ENCODE measurements around the gene ZSWIM1.

The ZSWIM1 gene

DNA sequence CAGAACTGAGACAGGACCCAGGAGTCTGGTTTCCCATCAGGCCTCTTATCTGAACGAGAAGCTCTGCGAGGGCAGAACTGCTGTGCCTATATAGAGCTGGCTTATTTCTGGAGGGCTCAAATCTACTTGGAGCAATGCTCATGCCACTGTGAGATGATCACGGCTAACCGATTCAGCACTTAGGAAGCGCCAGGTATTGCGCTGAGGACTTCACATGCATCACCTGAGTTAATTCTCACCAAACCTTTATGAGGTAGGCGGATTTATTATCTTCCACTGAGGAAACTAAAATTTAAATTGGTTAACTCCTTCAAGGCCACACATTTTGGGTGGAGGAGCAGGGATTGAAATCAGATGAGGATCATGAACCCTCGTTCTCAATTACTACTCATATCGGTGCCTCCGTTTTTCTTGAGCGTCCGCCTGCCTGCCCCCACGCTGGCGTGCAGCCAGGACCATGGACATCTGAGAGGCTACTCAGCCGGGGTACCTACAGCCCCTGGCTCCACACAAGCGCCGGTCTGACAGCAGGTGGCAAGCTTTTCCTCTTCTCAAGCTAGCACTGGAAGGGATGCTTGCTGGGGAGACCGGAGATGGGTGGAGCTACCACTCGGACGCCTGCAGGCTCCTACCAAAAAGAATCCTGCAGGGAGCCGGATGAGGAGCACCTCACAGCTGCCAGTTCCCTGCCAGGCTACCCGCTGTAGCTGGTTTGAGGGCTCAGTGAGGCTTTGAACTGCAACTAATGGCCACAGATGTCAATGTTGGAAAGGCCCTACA lies 52.4 kb downstream of the ZSWIM1 start:
- peak; percentile 85 for DNase-seq

- no peak for DNase-seq
Observed at GRCh38 chr20:45934046-45934585, 53.1 kb downstream of the ZSWIM1 start.

All from 8988T (cell line).